ENCODE measurements around the gene MOSPD2. TPM values are rescaled to one million over a fixed set of nuclear protein-coding genes. Genes with fewer than 3 reads are reported as not detected.

The MOSPD2 gene
- total and polyA plus RNA-seq, 2 of the 4 experiments (the other 2 are of a cell fraction): 14.1 to 22.2 TPM

DNA sequence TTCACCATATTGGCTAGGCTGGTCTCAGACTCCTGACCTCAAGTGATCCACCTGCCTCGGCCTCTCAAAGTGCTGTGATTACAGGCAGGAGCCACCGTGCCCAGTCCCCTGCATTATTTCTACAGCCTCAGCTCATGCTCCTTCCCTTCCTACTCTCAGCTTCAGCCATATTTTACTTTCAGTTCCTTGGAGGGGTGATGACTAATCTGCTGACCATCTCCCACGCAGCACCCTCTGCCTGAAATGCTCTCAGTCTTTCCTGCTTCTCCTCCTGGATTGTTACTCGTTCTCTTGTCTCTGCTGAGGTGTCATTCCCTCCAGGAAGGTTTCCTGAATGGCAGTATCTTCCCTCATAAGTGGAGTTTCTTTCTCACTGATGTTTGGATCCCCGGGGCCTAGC is 63.3 kb downstream of the MOSPD2 start:
- Histone ChIP-seq H3K27me3 (ENCODE audit: control insufficient read depth, insufficient read depth, low read length) (no peaks in the 10 kb centered on the region), H3K9ac (ENCODE audit: low read depth, low read length) (peak overlapping the region; percentile 4; the same call in 1 of the 2 replicates), H2BK15ac (ENCODE audit: low read depth, low read length) (peak overlapping the region; percentile 82; the same call in 2 of the 3 replicates), H4K20me1 (ENCODE audit: insufficient read depth, low read length) (no peaks in the 10 kb centered on the region), H3K56ac (ENCODE audit: extremely low read depth, insufficient read depth, low read length) (peak overlapping the region; percentile 43; the same call in 1 of the 2 replicates), H3K4me2 (ENCODE audit: low read depth, low read length) (peak overlapping the region; percentile 21; the same call in 1 of the 2 replicates), H2AFZ (replicated peaks; ENCODE audit: low read length, poor library complexity) (peak overlapping the region; percentile 84), H3K4me3 (ENCODE audit: insufficient read depth, low read depth, low read length) (no peak overlapping the region), H3K4ac (ENCODE audit: low read depth, low read length) (peak overlapping the region; percentile 92), H4K8ac (ENCODE audit: low read depth in 2 of 2, low read length in 2 of 2) (peak overlapping the region; percentile 57 to 91; a peak in 3 of 4 replicates), H2AK9ac (replicated peaks; ENCODE audit: low read depth, low read length, poor library complexity) (no peak overlapping the region), H4K5ac (ENCODE audit: low read depth, low read length) (peak overlapping the region; percentile 68), H3K23ac (ENCODE audit: low read depth, low read length) (peak overlapping the region; percentile 85), H3K4me1 (ENCODE audit: control insufficient read depth, insufficient read depth, low read length) (peaks cover 3% of the 10 kb centered on the region), H2BK120ac (ENCODE audit: low read depth, low read length) (peak overlapping the region; percentile 98), H3K9me3 (ENCODE audit: control insufficient read depth, insufficient read depth, low read length) (no peaks in the 10 kb centered on the region), H3K18ac (ENCODE audit: low read depth, low read length) (peak overlapping the region; percentile 16), H2BK20ac (ENCODE audit: low read depth, low read length) (peak overlapping the region; percentile 92), H2BK5ac (ENCODE audit: low read depth, low read length, poor library complexity, severe bottlenecking) (peak overlapping the region; percentile 85), H3K27ac (ENCODE audit: insufficient read depth, low read length) (peak overlapping the region; percentile 10; the same call in 1 of the 2 replicates), H3K14ac (replicated peaks; ENCODE audit: low read depth, low read length) (peak overlapping the region; percentile 83; the same call in 1 of the 2 replicates), H2AK5ac (ENCODE audit: low read depth, low read length) (no peak overlapping the region), H3K79me1 (ENCODE audit: low read depth in 1 of 2, low read length in 2 of 2) (no peaks in the 10 kb centered on the region), H3K9me1 (ENCODE audit: insufficient read depth, low read length) (no peaks in the 10 kb centered on the region), H3K36me3 (ENCODE audit: control insufficient read depth, insufficient read depth, low read length) (no peaks in the 10 kb centered on the region), H4K91ac (ENCODE audit: insufficient read depth, low read depth, low read length) (peak overlapping the region; percentile 89)
- POLR2A ChIA-PET (ENCODE audit: unreplicated experiment): no interaction called here
- peak; percentile 94 for ATAC-seq (ENCODE audit: low read depth)
- intact Hi-C loops (cut with micrococcal nuclease) (no loop called here), in situ Hi-C loops (cut with MboI; ENCODE audit: low sequenced_read_pairs) (no loop called here), dilution Hi-C loops (cut with HindIII; ENCODE audit: low sequenced_read_pairs, unreplicated experiment) (no loop called here)
- peak; percentile 81 for DNase-seq
- no CpG with 5 or more reads among the region's 5 CpGs for WGBS, 2 experiments (ENCODE audit: extremely low coverage in 2 of 2, insufficient read length in 1 of 2)
- TF ChIP-seq RCOR1 (IDR thresholded peaks at IDR 0.05; ENCODE audit: insufficient replicate concordance, low read length) (no peak), SMC3 (IDR thresholded peaks at IDR 0.05; ENCODE audit: low read depth, low read length) (no peak), POLR2A (IDR thresholded peaks at IDR 0.05; ENCODE audit: low read depth, low read length) (no peak; the same call in 1 of the 2 replicates), MAFK (IDR thresholded peaks at IDR 0.05; ENCODE audit: low read depth, low read length) (peak; percentile 16; the same call in 1 of the 2 replicates), MAZ (IDR thresholded peaks at IDR 0.05; ENCODE audit: borderline replicate concordance, low read depth, low read length) (no peak), FOS (IDR thresholded peaks at IDR 0.05; ENCODE audit: low read depth, low read length) (peak; percentile 20; the same call in 1 of the 2 replicates)
- CTCF ChIA-PET: interaction anchor here (0.6 kb wide), 1 partner anchor 83 kb away, joined by 3 read pairs; no protein-coding TSS in a partner anchor
- no TSS peak for BruUV-seq (replicated peaks)
